Measurements from ENCODE around the gene CDH18.

CDH18 gene

GRCh38 chr5:19987612-19988361, at the start of gene CDH18:
Gene CDH18, minus strand, starts transcription at chr5:19988200. Its CDS starts 149,214 bp downstream, at chr5:19838986.
- no peak for DNase-seq

DNA sequence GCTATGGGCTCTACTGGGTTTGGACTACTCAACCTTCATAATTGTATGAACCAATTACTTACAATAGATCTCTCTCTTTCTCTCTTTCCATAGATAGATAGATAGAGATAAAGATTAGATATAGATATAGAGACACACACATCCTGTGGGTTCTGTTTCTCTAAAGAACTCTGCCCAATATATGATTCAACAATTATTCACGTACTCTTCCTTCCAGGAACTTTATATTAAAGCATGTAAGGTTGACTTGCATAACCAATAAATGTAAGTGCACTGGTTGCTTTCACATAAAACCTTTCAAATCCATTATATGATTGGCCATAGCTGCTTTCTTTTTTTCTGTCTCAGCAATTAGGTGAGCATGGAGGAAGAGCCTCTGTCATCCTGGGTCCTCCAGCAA, 46.7 kb upstream of the CDH18 start:
- no peak for DNase-seq

GRCh38 chr5:20033881-20034280, 45.9 kb upstream of the CDH18 start:
- DNase-seq, result no peak

DNA sequence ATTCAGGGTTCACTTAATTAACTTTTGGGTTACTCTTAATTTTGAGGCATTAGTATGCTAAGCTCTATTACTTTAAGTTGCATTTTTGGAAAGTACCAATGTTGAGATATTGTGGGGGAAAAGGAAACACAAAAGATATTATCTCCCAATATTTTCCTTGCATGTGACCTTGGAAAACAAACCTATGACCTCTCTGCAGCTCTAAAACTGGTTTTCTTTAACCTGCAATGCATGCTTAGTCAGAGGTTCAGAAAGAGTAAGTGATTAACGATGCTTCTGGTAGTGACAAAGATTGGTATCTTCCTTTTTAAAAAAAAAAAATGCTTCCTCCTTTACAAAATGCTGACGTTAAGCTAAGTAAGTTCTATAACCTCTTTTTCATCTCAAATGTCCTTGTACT, 44.9 kb upstream of the CDH18 start:
- no peak for DNase-seq

DNA sequence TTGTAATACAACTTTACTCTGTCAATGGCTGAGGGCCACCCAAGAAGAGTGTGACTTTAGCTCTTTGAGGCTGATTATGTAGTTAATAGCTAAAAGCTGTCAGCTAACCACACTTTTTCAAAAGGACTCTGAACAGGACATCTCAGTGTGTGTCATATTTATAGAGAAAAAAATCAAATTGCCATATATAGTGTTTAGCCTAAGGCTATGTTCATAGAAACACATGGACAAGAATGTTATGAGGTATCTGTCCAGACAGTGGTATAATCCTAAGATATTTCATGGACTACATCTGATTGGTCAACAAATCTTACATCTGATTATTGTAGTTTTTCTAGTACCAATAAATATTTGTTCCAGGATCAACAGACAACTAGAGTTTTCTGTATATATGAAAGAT, 42.1 kb upstream of the CDH18 start:
- no peak for DNase-seq

- DNase-seq, result no peak
These were observed 41.3 kb upstream of the CDH18 start for GRCh38 chr5:20029266-20029665.

DNA sequence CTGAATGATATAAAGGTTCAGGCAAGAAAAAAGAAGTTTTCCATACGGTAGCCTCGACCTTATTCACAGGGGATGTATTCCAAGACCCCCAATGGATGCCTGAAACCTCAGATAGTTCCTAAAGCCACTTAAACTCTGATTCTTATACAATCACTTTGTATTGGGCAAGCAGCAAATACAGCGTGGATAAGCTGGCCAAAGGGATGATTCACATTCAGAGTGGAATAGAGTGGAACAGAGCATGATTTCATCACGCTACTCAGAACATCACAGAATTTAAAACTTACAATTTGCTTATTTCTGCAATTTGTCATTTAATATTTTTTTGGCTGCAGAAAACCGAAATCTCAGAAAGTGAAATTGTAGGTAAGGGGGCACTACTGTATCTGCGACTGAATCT, 40.5 kb upstream of the CDH18 start:
- no peak for DNase-seq

DNA sequence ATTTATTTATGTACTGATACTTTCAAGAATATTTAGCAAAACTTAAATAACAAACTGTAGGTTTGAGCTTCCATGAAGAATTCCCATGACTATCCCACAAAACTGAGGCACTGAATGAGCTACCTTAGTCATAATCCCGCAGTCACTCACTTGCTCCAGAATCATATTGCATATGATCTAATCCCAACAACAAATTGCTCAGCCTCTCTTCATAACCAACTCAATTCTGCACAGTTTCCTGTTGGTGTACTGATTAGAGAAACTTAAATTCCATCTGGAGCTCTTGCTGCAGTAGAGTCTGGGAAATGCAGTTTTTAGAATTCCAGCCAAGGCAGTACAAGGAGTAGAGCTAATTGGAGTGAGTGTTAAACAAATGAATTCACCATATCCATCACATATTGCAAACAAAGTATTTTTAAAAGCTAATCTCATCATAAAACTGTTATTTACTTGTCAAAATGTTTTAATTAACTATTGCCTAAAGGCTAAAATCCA, 35.7 kb upstream of the CDH18 start:
- DNase-seq, result no peak

- DNase-seq, result no peak
These were observed 32.2 kb upstream of the CDH18 start for GRCh38 chr5:20020247-20020646.

GRCh38 chr5:20017021-20017420, 29.0 kb upstream of the CDH18 start:
- no peak for DNase-seq

DNA sequence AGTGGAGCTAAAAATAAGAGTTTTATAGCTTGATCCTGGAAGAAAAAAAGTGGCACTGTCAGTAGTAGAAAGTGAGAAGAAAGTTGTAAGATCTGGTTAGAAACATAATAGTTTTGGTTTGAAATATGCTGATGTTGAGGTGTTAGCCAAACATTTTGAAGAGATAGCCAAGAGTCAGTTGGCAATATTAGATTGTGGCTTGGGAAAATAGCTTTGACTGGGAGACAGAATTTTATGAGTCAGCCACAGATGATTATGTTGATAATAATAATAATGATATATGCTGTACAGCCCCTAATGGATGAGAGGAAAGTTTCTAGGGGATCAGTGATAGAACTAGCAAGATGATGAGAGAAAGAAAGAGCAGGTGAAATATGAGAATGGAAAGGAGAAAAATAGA, 12.4 kb upstream of the CDH18 start:
- no peak for DNase-seq

GRCh38 chr5:19988457-19988856, 457 bp upstream of the CDH18 start:
- DNase-seq, result no peak

DNA sequence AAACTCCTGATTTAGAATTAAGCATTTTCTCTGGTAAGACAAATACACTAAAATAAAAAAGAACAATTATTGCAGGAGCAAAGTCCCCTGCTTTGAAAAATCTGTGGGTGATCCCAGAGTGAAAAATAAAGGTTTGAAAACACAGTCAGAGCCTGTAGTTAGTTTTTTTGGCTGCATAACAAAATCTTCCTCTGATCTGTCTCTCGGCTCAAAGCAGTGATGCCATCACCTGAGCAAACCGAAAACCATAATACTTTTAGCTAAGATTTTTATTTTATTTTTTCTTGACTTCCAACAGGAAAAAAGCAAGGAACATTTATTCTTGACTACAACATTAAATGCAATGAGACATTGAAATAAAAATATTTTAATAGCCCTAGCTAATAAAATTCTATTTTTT, 1.2 kb downstream of the CDH18 start:
- DNase-seq, result no peak

DNA sequence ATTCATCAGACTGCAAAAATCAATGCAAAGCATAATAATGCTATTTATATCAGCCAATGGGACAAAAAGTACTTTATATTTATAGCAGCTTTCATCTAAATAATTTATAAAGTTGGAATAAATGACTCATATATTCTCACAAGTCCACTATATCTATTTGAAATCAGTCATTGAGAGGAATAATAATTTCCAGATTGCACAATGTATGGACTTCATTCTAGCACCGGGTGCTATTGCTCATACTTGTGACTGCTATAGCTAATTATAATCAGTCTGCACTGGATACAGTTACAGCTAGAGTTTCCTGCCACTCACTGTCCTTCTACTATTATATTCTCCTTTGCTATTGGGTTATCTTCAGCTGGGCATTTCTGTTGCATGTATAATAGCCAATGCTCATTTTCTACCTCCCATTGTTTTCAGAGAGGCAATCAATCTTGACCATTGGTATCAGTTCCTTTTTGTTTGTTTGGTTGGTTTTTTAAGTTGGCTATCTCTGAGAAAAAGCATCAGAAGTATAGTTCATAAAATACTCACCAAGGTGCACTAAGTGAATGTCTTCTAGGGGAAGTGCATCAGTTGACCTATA, 1.9 kb downstream of the CDH18 start:
- DNase-seq, result no peak

GRCh38 chr5:19978476-19978875, 9.5 kb downstream of the CDH18 start:
- DNase-seq, result no peak

- no peak for DNase-seq
These were observed 10.9 kb downstream of the CDH18 start for GRCh38 chr5:19977099-19977498.

DNA sequence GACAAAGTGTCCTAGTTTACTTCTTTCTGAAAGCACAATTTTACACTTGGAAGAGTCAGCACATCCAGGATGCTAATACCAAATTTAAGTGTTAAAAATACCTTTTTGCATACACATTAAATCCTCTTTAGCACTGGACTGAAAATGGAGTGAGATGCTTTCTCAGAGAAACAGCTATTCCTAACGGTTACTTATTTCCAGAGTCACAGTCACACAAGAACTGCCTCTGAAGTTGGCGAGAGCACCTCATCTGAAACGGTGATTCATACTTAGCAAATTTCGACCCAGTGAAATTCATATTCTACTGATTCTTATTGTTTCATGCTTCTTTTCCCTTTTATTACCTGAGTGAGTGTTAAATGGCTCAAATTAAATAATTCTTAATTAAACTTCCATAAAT, 12.2 kb downstream of the CDH18 start:
- DNase-seq, result no peak

DNA sequence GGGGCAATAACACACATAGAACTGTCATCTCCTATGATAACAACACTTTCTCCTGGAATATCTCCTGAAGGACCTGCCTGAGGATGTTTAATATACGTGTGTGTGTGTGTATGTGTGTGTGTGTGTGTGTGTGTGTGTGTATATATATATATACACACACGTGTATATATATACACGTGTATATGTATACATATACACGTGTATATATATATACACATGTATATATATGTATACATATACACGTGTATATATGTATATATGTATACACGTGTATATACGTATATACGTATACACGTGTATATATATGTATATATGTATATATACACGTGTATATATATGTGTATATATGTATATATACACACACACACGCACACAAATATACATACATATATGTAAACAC, 27.5 kb downstream of the CDH18 start:
- no peak for DNase-seq

- DNase-seq, result no peak
These were observed 28.1 kb downstream of the CDH18 start for GRCh38 chr5:19959830-19960384.

DNA sequence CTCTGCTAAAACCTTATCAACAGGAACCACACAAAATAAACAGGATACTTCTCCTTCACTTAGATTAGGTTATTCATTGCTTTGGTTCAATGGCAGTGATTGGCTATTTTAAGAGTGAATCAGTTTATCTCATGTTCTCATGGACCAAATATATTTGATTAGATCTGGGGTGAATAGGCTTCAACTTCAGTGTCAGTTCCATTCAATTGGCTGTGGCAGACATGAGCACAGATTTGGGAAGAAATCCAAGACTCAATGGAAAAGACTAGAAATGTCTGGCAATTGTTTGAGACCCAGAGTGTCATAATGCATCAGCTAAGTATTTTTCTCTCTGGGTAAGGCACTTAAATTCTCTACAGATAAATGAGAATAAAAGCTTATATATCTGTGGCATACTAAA, 37.1 kb downstream of the CDH18 start:
- DNase-seq, result no peak

DNA sequence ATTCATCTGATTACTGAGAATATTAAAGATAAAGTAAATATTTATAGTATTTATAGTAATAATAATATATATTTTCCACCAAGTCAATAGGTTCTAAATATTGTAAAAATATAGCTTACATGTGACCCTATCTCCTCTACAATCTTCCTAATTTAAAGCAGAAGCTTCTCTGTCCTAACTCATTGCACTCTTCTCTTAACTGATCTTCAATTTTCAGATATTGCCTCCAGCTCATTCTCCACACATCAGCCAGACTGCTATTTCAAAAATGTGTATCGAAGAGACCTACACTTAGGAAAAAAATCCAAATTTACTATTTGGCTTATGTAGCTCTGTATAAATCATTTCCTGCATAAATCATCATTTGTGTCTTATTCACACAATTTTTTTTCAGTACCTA, 47.8 kb downstream of the CDH18 start:
- no peak for DNase-seq

DNA sequence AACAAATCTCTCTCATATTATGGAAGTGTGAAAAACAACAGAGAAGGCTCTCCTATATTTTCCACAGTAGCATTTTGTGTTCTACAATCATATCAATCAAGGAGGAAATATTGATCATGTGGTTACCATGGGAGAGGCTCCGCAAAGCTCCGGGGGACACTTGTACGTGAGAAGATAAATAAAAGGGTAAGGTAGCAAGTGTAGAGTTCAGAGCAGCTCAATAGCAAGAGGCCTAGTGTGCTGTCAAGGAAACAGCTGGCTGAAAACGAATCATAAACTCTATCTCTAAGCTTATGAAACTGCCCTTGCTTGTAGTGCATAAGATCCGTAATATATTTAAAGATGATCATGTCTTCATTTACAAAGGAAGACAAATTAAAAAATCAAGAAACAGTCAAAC, 57.5 kb downstream of the CDH18 start:
- no peak for DNase-seq

DNA sequence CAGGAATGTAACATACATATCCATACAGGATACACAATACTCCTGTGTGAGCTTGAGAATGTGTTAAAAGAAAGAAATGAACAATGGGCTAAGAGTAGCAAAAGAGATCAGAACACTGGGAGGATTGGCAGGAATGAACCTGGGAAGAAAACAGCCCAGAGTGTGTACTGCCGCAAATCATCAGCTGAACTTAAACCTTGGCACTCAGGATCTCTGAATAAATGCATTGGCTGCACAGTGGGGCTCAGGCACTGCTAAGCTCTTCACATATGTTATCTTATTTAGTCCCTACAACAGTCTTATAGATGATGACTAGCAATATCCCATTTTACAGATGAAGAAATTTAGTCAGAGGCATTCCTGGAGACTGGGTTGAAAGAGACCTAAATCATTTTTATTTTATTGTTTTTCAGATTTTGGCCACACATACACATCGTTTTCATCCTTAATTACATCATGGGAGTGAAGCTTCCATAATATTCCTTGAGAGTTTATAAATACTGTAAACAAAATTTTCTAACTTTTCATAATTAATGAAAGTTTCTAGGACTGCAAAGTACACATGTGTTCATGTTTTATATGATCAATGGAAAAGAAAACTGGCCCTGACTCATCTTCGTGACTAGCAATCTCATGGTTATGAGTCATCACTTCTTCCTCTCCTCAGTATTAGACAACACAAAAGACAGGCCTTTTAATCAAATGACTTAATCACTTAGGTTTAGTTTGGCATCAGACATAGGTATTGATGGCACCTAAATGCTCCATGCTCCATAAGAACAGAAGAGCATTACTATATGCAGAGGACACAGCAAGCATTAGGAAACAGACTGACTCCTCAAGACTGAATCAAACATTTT, 59.2 kb downstream of the CDH18 start:
- DNase-seq, result no peak

DNA sequence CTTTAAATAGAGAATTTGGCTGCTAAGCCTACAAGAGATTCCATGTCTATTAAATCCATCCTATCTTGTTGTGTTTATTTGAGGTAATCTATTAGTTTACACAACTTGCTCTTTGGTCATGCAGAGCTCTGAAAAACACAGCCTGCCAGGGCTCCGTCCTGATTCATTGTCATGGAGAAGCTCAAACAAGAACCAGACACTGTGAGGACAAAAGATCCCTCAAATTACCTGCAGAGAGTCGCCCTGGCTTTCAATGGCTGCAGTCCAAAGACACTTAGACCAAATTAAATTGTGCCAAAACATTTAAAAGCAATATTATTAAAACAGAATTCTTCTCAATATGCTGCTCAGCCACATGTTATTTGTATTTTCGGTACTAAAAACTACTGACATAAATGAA, 60.1 kb downstream of the CDH18 start:
- no peak for DNase-seq

All from activated CD8-positive, alpha-beta memory T cell treated with anti-CD3 and anti-CD28 coated beads, Interleukin-2, amount 50 U/mL, for 48 hours (primary cell).